Astrocyte of the spinal cord (primary cell): Measurements from ENCODE around the gene PPP1R13B.

Experiments used
- DNase-seq: peaks from one replicate; pipeline ENCODE4 v3.0.0; 2011; ENCODE audit warnings: low read depth, low spot score
- H3K4me3 ChIP-seq: 2 replicates; pipeline ENCODE4 v1.5.1; 2011; ENCODE audit warnings: low read depth, mild to moderate bottlenecking, low read length, moderate library complexity
- in situ Hi-C: cut with HindIII; loops from 2 replicates; pipeline ENCODE4 v1.10.0; 2017; ENCODE audit warnings: low sequenced_read_pairs
- TF ChIP-seq, protein P1 (sequence below): IDR thresholded peaks from 2 replicates; pipeline ENCODE4 v1.5.1; 2012; ENCODE audit warnings: low read depth, mild to moderate bottlenecking, low read length, inconsistent platforms

Gene PPP1R13B

DNA sequence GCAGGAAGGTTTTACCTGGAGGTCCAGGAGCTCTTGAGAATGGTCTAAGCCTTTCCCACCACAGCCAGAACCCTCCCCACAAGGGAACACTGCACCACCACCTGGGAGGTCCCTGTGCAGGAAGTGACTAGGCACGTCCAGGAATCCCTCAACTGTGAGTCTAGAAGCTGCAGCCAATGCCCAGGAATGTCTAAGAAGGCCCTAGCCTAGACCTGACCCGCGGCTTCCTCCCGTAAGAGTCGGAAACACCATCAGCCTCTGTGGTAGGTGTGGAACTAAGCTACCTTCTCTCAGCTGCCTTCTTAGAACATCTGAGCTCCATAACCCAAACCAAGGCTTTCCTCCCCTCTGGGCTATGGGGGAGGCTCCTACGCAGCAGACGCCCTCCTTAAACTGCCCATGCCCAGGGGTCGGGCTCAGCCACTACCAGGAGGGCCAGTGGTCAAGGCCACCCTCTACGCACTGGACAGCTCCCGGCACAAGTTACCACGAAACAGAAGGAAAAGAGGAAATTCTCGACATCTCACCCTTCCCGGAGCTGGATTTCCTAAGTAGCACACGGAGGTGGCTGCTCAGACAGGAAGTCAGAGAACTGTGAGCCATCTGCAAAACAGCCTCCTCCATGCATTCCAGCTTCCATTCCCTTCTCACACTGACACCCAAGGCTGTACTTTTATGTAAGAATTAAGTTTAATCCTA, 106.2 kb downstream of the PPP1R13B start:
- H3K4me3 ChIP-seq: no peak overlapping the region
- no peak for DNase-seq
- in situ Hi-C loops: no loop called here
- TF ChIP-seq, protein P1, sequence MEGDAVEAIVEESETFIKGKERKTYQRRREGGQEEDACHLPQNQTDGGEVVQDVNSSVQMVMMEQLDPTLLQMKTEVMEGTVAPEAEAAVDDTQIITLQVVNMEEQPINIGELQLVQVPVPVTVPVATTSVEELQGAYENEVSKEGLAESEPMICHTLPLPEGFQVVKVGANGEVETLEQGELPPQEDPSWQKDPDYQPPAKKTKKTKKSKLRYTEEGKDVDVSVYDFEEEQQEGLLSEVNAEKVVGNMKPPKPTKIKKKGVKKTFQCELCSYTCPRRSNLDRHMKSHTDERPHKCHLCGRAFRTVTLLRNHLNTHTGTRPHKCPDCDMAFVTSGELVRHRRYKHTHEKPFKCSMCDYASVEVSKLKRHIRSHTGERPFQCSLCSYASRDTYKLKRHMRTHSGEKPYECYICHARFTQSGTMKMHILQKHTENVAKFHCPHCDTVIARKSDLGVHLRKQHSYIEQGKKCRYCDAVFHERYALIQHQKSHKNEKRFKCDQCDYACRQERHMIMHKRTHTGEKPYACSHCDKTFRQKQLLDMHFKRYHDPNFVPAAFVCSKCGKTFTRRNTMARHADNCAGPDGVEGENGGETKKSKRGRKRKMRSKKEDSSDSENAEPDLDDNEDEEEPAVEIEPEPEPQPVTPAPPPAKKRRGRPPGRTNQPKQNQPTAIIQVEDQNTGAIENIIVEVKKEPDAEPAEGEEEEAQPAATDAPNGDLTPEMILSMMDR: no peak

DNA sequence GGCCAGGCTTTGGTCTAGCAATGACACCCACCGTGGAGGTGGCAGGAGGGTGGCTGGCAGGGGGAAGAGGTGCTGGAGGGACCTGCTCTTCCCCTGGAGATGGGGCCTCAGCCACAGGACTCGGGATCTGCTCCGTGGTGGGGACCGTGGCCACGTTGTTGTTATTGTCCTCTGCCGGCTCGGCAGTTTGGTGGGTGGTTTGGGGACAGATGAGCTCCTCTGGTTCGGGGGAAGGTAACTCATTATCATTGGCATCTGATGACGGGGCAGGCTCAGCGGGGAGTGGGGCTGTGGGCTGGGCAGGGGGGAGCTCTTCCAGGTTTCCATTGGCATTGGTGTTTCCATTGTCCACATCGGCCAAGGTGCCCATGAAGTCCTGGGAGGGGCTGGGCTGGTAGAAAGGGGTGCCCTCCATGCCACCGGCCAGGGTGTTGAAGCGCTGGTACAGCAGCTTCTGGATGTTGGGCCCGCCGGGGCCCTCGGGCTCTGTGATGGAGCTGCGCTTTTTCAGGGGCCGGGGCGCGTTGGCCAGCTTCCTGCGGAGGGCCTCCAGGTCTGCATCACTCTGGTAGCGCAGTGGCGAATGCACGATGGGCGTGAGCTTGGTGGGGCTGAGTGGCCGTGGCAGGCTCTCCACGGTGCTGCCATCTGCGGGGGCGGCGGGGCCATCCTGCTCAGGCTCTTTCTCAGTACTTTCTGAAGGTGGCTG, 107.4 kb downstream of the PPP1R13B start:
- no peak for DNase-seq
- in situ Hi-C loops: no loop called here
- H3K4me3 ChIP-seq: no peak overlapping the region
- TF ChIP-seq, protein P1: no peak

DNA sequence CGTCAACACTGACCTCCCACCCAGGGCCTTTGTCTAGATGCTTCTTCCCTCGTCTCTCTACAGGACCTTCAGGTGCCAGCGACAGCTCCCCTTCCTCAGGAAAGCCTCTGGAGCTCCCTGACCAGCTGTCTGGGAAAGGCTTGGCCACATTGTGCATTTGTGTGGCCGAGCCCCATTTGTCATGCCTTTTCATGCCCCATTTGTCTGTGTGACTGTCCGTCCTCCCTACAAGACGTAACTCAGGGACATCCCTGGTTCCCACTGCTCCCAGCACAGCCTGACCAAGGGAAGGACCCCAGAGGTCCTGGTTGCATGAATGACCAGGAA, 107.9 kb downstream of the PPP1R13B start:
- in situ Hi-C loops: no loop called here
- no peak overlapping the region for H3K4me3 ChIP-seq
- TF ChIP-seq, protein P1: no peak
- no peak for DNase-seq

GRCh38 chr14:103738701-103739451, 108.5 kb downstream of the PPP1R13B start:
- DNase-seq: no peak
- TF ChIP-seq, protein P1: no peak

GRCh38 chr14:103738166-103738565, 109.2 kb downstream of the PPP1R13B start:
- in situ Hi-C loops: no loop called here
- TF ChIP-seq, protein P1: no peak
- no peak overlapping the region for H3K4me3 ChIP-seq
- no peak for DNase-seq

More at GRCh38 chr14:103738701-103739451, 108.5 kb downstream of the PPP1R13B start:
- H3K4me3 ChIP-seq: no peak overlapping the region
- in situ Hi-C loops: no loop called here

DNA sequence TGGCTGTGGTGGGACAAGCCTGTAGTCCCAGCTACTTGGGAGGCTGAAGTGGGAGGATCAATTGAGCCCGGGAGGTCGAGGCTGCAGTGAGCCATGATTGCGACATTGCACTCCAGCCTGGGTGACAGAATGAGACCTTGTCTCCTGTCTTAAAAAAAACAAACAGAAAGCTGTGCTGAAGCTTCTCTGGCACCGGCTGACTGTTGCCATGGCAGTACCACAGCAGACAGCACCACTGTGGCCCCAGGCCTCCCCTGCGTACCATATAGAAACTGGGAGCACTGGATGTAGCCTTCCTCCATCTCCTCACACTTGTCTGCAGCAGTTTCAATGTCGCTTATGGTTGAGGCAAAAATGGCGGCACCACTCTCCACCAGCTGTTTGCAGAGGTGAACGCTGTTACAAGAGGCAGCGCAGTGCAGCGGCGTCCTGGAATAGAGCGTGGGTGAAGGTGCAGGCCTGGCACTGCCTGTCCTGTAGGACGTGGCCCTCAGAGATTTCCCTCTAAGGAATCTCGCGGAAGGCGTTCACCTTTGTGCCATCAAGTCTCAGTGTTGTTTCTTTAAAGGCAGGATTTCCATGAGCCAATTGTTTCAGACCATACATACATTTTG, 109.8 kb downstream of the PPP1R13B start:
- no peak for DNase-seq
- in situ Hi-C loops: no loop called here
- H3K4me3 ChIP-seq: no peak overlapping the region
- TF ChIP-seq, protein P1: no peak
